NCI-H345 treated with DMSO at 0.1 percent for 48 hours (cell line): ENCODE results near the gene PIGU.
"Not testable (repeated sequence)": the region's sequence is repeated elsewhere in the genome, so short reads cannot be mapped to it uniquely, and the experiment has no call there.

Source experiments
- DNase-seq: peaks from one replicate; lab custom pipeline; 2025; ENCODE audit not compliant: unreplicated experiment; lab: John Stamatoyannopoulos, UW

PIGU gene

GRCh38 chr20:34706912-34707784 is 30.3 kb upstream of the PIGU start:
- no peak for DNase-seq

DNA sequence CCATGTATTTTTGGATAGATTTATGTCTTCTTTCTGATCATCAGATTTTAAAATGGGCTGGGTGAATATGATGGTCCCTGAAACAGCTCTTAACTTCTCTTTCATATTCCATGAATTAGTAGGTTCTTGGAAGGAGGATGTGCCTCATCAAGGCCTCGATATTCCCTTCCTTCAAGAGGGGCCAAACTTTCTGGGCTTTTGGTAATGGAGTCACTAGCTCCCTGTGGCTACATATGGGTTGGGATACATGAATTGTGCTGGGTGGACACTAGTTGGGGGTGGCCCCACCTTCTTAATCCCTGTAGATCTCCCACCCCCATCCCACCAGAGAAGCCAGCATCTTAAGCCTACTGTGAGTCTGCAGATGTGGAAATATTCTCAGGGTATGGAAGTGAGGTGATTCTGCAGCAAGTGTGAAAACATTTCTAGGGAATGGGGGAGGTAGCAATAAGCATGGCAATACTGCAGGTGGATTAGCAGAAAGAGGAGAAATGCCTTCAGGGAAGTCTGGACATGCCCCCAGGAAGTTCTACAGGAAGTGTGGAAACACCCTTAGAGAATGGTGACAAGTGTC is 29.5 kb upstream of the PIGU start:
- no peak for DNase-seq

DNA sequence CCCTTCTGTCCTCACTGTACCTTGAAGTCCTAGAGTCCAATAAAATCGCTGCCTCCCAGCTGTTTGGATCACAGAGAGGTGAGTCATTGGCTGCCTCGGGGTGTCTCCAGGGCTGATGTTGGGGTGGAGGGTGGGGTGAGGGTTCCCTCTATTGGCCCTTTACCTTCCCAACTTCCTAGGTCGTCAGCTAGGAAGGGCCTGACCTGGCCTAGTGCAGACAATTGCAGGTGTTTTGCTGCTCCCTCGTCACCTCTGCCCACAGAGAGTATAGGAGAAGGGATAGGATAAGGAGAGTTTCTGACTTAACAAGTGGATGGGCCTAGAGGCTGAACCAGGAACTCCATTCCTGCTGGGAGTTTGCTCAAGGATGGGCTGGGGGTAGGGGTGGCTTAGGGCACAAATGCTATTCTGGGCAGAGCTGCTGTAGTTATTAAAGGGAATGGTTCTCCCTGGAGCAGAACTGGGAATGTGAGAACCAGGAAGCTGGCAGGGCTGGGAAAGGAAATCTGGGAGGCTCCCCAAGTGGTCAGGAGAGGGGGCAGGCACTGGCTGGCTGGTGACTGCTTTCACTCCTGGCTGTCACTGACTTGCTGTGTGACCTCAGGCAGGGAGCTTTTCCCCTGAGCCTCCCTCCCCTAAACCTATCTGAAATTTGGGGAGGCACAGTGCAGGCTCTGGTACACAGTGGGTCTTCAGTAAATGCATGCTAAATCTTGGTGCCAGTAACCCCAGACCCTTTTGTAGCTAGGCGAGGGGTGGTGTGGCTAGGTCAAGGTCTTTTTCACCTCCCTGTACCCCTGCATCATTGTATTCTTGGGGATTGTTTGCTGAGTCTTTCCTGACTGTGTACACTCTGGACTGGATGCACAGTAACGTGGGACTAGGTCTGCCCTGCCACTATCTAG is 28.8 kb upstream of the PIGU start:
- DNase-seq: no peak

DNA sequence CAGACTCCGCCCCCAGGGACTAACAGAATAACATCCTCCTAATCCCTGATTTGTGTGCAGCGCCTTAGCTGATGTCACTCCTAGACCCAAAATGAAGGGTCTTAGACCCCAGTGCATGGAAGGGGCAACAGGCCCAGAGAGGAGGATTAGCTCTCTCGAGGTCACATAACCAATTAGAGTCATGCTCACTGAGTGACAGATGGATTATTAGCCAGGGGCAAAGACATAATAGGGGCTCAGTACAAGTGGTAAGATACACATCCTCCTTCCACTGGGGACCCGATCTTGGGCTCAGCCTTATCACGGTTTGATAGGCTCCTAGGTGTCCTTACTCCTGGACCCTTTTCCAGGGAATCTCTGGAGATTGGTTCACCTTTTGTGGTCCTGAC is 28.1 kb upstream of the PIGU start:
- no peak for DNase-seq

GRCh38 chr20:34704177-34705007 is 27.5 kb upstream of the PIGU start, which contains the start of gene TP53INP2:
TP53INP2 (plus strand) TSS chr20:34704344; CDS start chr20:34708740, 4,396 bp downstream.
- DNase-seq: peak; percentile 94

DNA sequence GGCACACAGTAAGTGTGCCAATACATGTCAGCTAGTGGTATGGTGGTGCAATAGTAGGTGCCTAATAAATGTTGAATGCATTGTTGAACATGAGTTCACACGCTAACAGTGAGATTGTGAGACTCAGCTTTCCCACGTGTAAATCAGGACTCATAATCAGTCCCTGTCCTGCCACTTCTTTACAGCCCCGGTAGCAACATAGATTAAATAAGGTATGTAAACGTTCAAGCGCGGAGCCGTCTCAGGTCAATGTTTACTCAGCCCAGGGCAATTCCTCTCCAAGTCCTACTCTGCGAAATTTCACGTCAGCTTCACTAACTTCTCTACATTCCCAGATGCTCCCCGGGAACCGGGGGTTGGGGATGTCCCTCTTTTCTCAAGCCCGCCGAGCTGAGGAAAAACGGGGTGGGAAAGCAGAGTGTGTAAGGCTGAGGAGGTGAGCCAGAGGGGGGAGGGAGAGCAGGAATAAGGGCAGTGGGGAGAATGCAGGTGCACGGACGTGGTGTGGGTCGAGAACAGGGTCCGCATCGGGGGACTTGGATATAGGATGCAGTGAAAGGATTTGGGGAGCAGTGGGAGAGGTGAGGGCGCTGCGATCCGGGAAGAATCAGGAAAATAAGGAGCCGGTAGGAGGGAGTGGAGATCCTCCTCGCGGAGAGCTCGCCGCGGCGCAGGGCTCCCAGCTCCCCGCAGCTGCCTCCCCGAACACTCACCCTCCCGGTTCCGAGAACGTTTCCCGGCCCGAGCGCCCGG is 26.7 kb upstream of the PIGU start:
- peak; percentile 27 for DNase-seq

DNA sequence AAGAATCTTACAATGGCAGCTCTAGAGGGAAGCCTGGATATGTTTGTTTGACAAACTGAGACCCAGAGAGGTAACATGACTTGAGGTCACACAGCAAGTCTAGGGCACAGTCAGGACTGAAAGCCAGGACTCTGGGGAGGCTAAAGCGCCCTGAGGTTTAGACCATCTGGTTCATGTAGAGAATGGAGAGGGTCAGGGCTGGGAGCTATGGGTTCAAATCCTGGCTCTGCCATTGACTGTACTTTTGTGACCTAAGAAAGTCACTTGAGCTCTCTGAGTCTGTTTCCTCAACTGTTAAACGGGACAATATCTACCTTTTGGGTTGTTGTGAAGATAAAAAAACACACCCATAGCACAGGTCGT is 26.1 kb upstream of the PIGU start:
- no peak for DNase-seq

- DNase-seq: no peak
Observed at GRCh38 chr20:34701405-34702085, 24.7 kb upstream of the PIGU start.

DNA sequence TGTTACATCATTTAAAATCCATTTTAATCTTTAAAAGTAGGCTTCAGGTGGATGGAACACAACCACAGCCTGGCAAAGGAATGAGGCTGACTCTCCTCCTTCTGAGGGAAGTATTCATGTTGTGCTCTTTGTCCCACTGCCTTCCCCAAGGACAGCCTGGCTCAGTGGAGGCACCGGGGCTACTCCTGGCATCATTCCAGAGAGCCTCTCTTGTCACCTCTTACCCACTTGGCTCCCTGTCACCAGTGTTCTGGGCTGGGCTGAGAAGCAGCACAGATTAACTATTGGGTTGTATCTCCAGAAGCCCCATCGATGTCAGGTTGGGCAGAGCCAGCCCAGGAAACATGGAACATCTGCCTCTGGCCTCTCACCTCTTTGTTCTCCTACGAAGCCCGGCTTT is 16.5 kb upstream of the PIGU start:
- DNase-seq: no peak

- no peak for DNase-seq
Observed at GRCh38 chr20:34691838-34692237, 14.9 kb upstream of the PIGU start.

DNA sequence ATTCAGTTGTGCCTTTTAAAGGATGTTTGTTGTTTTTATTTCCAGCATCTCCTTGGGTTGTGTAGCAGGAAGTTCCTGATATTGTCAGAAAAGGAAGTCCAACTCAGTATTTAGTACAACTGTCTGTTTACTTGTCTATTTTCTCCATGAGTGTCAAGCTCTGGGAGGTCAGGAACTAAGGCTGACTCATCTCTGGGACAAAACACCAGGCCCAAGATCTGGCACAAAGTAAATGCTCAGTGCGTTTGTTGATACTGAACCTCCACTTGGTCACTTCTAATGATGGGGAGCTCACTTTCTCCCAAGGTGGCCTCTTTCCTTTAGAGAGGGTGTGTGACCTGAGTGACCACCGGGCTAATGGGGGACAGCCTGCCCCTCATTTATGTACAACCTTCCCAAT is 12.6 kb upstream of the PIGU start:
- DNase-seq: no peak

GRCh38 chr20:34683667-34684066 is 6.8 kb upstream of the PIGU start:
- no peak for DNase-seq

- no peak for DNase-seq
Observed at GRCh38 chr20:34680586-34681175, 3.8 kb upstream of the PIGU start.

GRCh38 chr20:34675993-34676641 is 775 bp downstream of the PIGU start:
- DNase-seq: peak; percentile 57

DNA sequence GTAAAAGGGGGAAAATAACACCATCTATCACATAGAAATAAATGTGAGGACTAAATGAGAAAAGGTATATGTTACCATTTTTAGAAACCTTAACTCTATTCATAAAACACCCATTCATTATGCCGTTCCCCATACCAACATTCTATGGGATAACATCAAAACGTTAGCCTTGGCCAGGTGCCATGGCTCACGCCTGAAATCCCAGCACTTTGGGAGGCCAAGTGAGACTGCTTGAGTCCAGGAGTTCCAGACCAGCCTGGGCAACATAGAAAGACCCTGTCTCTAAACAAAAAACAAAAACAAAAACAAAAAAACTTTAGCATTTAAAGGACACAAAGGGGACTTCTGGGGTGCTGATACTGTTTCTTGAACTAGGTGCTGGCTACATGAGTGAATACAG is 1.3 kb downstream of the PIGU start:
- DNase-seq: no peak

- DNase-seq: no peak
Observed at GRCh38 chr20:34673412-34673811, 3.5 kb downstream of the PIGU start.

- no peak for DNase-seq
Observed at GRCh38 chr20:34669094-34669493, 7.8 kb downstream of the PIGU start.

DNA sequence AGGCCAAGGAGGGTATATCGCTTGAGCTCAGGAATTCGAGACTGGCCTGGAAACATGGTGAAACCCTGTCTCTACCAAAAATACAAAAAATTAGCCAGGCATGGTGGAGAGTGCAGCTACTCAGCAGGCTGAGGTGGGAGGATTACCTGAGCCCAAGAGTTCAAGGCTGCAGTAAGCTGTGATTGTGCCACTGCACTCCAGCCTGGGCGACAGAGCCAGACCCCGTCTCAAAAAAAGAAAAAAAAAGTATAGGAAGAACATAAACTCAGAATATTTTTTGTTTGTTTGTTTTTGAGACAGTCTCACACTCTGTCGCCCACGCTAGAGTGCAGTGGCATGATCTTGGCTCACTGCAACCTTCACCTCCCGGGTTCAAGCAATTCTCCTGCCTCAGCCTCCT is 12.1 kb downstream of the PIGU start:
- DNase-seq: not testable (repeated sequence)
